Measurements from ENCODE around the gene PRRC2B. TPM values are rescaled to one million over a fixed set of nuclear protein-coding genes. Genes with fewer than 3 reads are reported as not detected.

PRRC2B gene
- total RNA-seq, 1 experiment from 2014 or later, result 170 TPM

GRCh38 chr9:131361202-131361833, 32.6 kb upstream of the PRRC2B start:
- Histone ChIP-seq H3K36me3 (ENCODE audit: control insufficient read depth in 1 of 2, insufficient read depth in 2 of 2, low read length in 2 of 2) (no peaks in the 10 kb centered on the region), H3K27me3 (ENCODE audit: insufficient read depth, low read length) (no peaks in the 10 kb centered on the region), H3K27ac (ENCODE audit: low read depth, low read length) (no peak overlapping the region), H3K79me2 (ENCODE audit: insufficient read depth, low read length) (no peaks in the 10 kb centered on the region), H2AFZ (ENCODE audit: low read depth, low read length, poor library complexity, severe bottlenecking) (peak overlapping the region; percentile 54), H3K9me3 (ENCODE audit: control insufficient read depth in 1 of 2, insufficient read depth in 1 of 2, low read depth in 1 of 2, low read length in 2 of 2) (no peaks in the 10 kb centered on the region), H3K9ac (ENCODE audit: low read length) (no peak overlapping the region), H3K4me1 (ENCODE audit: control insufficient read depth in 1 of 2, insufficient read depth in 2 of 2, low read length in 2 of 2) (peaks cover 7 to 15% of the 10 kb centered on the region in 2 experiments; a peak in 3 of 4 replicates), H3K4me2 (ENCODE audit: low read length) (no peak overlapping the region), H3K4me3 (replicated peaks in 1 of 2; ENCODE audit: low read depth in 1 of 2, low read length in 2 of 2) (no peak overlapping the region), H4K20me1 (ENCODE audit: insufficient read depth) (no peaks in the 10 kb centered on the region), H3K9me2 (ENCODE audit: insufficient read depth) (no peaks in the 10 kb centered on the region)
- CTCF ChIA-PET, result interaction anchor here (2.9 kb wide), 1 partner anchor 12 kb away, joined by 17 read pairs; no protein-coding TSS in a partner anchor
- POLR2A ChIA-PET, result no interaction called here
- ATAC-seq (peak; percentile 38; the same call in 1 of the 2 replicates), DNase-seq (ENCODE audit: low read depth, low spot score) (no peak)
- no TSS peak for BruUV-seq (replicated peaks)
- intact Hi-C loops (cut with micrococcal nuclease), result no loop called here
- RAD21 ChIA-PET (ENCODE audit: low non-redundant PET in 1 of 2, low total read pairs in 2 of 2, uncharacterized antibody in 2 of 2, unreplicated experiment in 2 of 2), result no interaction called here
- no peak for TF ChIP-seq ATF3 (IDR thresholded peaks at IDR 0.05)
- TF ChIP-seq SP1 (IDR thresholded peaks at IDR 0.05; ENCODE audit: low read depth), result no peak
- TF ChIP-seq CEBPB (IDR thresholded peaks at IDR 0.05; ENCODE audit: low read depth), result no peak
- no peak for TF ChIP-seq POLR2A (IDR thresholded peaks at IDR 0.05; ENCODE audit: borderline replicate concordance, extremely low read depth, insufficient read depth, insufficient read length)
- TF ChIP-seq JUND (IDR thresholded peaks at IDR 0.05), result no peak

DNA sequence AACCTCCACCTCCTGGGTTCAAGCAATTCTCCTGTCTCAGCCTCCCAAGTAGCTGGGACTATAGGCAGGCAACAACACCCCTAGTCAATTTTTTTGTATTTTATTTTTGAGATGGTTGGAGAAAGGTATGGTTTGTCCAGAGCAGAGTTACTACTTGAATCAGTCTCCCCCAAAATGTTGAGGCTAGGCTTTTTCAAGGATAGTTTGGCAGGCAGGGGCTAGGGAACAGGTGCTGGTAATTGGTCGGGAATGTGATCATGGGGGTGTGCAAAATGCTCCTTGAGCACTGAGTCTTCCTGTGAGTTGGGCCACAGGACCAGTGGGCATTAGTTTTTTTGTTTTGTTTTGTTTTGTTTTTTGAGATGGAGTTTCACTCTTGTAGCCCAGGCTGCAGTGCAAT, 28.3 kb upstream of the PRRC2B start:
- Histone ChIP-seq H3K4me3 (replicated peaks in 1 of 2; ENCODE audit: low read depth in 1 of 2, low read length in 2 of 2) (no peak overlapping the region), H4K20me1 (ENCODE audit: insufficient read depth) (no peaks in the 10 kb centered on the region), H3K27ac (ENCODE audit: low read depth, low read length) (no peak overlapping the region), H3K9ac (ENCODE audit: low read length) (no peak overlapping the region), H3K4me2 (ENCODE audit: low read length) (no peak overlapping the region), H3K9me2 (ENCODE audit: insufficient read depth) (no peaks in the 10 kb centered on the region), H3K79me2 (ENCODE audit: insufficient read depth, low read length) (no peaks in the 10 kb centered on the region), H3K27me3 (ENCODE audit: insufficient read depth, low read length) (no peaks in the 10 kb centered on the region), H3K36me3 (ENCODE audit: control insufficient read depth in 1 of 2, insufficient read depth in 2 of 2, low read length in 2 of 2) (no peaks in the 10 kb centered on the region), H3K4me1 (ENCODE audit: control insufficient read depth in 1 of 2, insufficient read depth in 2 of 2, low read length in 2 of 2) (peaks cover 14 to 18% of the 10 kb centered on the region in 2 experiments; a peak in 3 of 4 replicates), H3K9me3 (ENCODE audit: control insufficient read depth in 1 of 2, insufficient read depth in 1 of 2, low read depth in 1 of 2, low read length in 2 of 2) (no peaks in the 10 kb centered on the region), H2AFZ (ENCODE audit: low read depth, low read length, poor library complexity, severe bottlenecking) (no peak overlapping the region)
- ChIA-PET CTCF (no interaction called here), POLR2A (no interaction called here), RAD21 (ENCODE audit: low non-redundant PET in 1 of 2, low total read pairs in 2 of 2, uncharacterized antibody in 2 of 2, unreplicated experiment in 2 of 2) (no interaction called here)
- TF ChIP-seq SP1 (IDR thresholded peaks at IDR 0.05; ENCODE audit: low read depth), result no peak
- TF ChIP-seq FOSL1 (IDR thresholded peaks at IDR 0.05; ENCODE audit: low read depth), result no peak
- no peak for TF ChIP-seq RAD21 (IDR thresholded peaks at IDR 0.05; ENCODE audit: low read depth)
- no peak for TF ChIP-seq SRF (IDR thresholded peaks at IDR 0.05; ENCODE audit: low read depth)
- TF ChIP-seq EGR1 (IDR thresholded peaks at IDR 0.05; ENCODE audit: low read depth), result no peak
- no peak for TF ChIP-seq ZFX (IDR thresholded peaks at IDR 0.05)
- TF ChIP-seq, protein P1, sequence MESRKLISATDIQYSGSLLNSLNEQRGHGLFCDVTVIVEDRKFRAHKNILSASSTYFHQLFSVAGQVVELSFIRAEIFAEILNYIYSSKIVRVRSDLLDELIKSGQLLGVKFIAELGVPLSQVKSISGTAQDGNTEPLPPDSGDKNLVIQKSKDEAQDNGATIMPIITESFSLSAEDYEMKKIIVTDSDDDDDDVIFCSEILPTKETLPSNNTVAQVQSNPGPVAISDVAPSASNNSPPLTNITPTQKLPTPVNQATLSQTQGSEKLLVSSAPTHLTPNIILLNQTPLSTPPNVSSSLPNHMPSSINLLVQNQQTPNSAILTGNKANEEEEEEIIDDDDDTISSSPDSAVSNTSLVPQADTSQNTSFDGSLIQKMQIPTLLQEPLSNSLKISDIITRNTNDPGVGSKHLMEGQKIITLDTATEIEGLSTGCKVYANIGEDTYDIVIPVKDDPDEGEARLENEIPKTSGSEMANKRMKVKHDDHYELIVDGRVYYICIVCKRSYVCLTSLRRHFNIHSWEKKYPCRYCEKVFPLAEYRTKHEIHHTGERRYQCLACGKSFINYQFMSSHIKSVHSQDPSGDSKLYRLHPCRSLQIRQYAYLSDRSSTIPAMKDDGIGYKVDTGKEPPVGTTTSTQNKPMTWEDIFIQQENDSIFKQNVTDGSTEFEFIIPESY (IDR thresholded peaks at IDR 0.05; ENCODE audit: extremely low read depth, insufficient replicate concordance, low read length), result no peak
- TF ChIP-seq ELF1 (IDR thresholded peaks at IDR 0.05; ENCODE audit: borderline replicate concordance, low read depth), result no peak
- TF ChIP-seq CEBPB (IDR thresholded peaks at IDR 0.05; ENCODE audit: low read depth), result no peak
- no peak for TF ChIP-seq JUND (IDR thresholded peaks at IDR 0.05)
- TF ChIP-seq, protein P2, sequence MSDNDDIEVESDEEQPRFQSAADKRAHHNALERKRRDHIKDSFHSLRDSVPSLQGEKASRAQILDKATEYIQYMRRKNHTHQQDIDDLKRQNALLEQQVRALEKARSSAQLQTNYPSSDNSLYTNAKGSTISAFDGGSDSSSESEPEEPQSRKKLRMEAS (IDR thresholded peaks at IDR 0.05), result no peak
- TF ChIP-seq ZNF274 (IDR thresholded peaks at IDR 0.05; ENCODE audit: low read depth, low read length), result no peak
- no TSS peak for BruUV-seq (replicated peaks)
- intact Hi-C loops (cut with micrococcal nuclease), result no loop called here
- DNase-seq (ENCODE audit: low read depth, low spot score), result no peak
- no peak for ATAC-seq

Data from HCT116 (cell line).